Measurements from ENCODE around the gene POU5F1. TPM values are rescaled to one million over a fixed set of nuclear protein-coding genes. Genes with fewer than 3 reads are reported as not detected.

POU5F1 gene
- total RNA-seq, 1 experiment from 2014 or later, result not detected

DNA sequence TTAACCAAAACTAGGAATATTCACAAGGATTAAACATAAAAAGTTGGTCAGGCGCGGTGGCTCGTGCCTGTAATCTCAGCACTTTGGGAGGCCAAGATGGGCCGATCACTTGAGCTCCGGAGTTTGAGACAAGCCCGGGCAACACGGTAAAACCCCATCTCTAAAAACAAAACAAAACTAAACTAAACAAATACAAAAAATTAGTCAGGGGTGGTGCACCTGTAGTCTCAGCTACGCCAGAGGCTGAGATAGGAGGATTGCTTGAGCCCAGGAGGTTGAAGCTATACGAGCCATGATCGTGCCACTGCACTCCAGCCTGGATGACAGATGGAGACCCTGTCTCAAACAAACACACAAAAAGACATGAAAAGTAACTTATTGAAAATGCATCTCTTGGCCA lies 34.8 kb downstream of the POU5F1 start:
- CTCF ChIA-PET, result no interaction called here
- TF ChIP-seq, protein P1, sequence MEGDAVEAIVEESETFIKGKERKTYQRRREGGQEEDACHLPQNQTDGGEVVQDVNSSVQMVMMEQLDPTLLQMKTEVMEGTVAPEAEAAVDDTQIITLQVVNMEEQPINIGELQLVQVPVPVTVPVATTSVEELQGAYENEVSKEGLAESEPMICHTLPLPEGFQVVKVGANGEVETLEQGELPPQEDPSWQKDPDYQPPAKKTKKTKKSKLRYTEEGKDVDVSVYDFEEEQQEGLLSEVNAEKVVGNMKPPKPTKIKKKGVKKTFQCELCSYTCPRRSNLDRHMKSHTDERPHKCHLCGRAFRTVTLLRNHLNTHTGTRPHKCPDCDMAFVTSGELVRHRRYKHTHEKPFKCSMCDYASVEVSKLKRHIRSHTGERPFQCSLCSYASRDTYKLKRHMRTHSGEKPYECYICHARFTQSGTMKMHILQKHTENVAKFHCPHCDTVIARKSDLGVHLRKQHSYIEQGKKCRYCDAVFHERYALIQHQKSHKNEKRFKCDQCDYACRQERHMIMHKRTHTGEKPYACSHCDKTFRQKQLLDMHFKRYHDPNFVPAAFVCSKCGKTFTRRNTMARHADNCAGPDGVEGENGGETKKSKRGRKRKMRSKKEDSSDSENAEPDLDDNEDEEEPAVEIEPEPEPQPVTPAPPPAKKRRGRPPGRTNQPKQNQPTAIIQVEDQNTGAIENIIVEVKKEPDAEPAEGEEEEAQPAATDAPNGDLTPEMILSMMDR (conservative IDR thresholded peaks at IDR 0.05; ENCODE audit: low read depth, low read length), result no peak
- Histone ChIP-seq H3K36me3 (ENCODE audit: insufficient read depth, low read length, poor library complexity, severe bottlenecking) (no peaks in the 10 kb centered on the region), H3K4me3 (ENCODE audit: low read depth, low read length, poor library complexity, severe bottlenecking) (no peak overlapping the region), H3K27me3 (replicated peaks; ENCODE audit: insufficient read depth, low read depth, low read length, poor library complexity) (no peaks in the 10 kb centered on the region), H3K9me3 (ENCODE audit: low read depth, low read length, poor library complexity, severe bottlenecking) (no peaks in the 10 kb centered on the region), H3K4me1 (ENCODE audit: insufficient read depth, low read length, poor library complexity, severe bottlenecking) (no peaks in the 10 kb centered on the region), H3K27ac (ENCODE audit: low read depth, low read length, poor library complexity, severe bottlenecking) (no peak overlapping the region)
- DNase-seq (ENCODE audit: low spot score), result no peak
- intact Hi-C loops (cut with micrococcal nuclease; ENCODE audit: unreplicated experiment), result loop anchor here (2.0 kb wide), 1 partner anchor 231 kb away; no protein-coding TSS in a partner anchor
- POLR2A ChIA-PET (ENCODE audit: low non-redundant PET), result no interaction called here
- no TSS peak for BruUV-seq (replicated peaks)

DNA sequence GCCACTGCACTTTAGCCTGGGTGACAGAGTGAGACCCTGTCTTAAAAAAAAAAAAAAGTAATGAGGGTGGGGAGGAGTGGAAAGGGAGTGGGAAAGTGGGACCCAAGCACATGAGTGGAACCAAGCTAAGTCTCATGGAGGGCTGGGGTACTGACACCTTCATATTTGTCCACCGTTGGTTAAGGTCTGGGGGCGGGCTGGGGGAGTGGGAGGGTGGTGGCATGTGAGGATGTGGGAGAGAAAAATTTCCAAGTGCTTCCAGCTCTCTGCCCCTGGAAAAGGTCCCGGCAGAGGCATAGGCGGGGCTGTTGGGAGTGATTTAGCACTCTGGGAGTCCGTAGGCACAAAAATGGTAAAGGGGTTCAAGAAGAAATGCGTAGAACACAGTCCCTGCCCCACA lies 37.7 kb downstream of the POU5F1 start:
- Histone ChIP-seq H3K36me3 (ENCODE audit: insufficient read depth, low read length, poor library complexity, severe bottlenecking) (no peaks in the 10 kb centered on the region), H3K27ac (ENCODE audit: low read depth, low read length, poor library complexity, severe bottlenecking) (no peak overlapping the region), H3K27me3 (replicated peaks; ENCODE audit: insufficient read depth, low read depth, low read length, poor library complexity) (no peaks in the 10 kb centered on the region), H3K9me3 (ENCODE audit: low read depth, low read length, poor library complexity, severe bottlenecking) (no peaks in the 10 kb centered on the region), H3K4me1 (ENCODE audit: insufficient read depth, low read length, poor library complexity, severe bottlenecking) (peaks cover 7% of the 10 kb centered on the region), H3K4me3 (ENCODE audit: low read depth, low read length, poor library complexity, severe bottlenecking) (no peak overlapping the region)
- no TSS peak for BruUV-seq (replicated peaks)
- TF ChIP-seq, protein P1 (conservative IDR thresholded peaks at IDR 0.05; ENCODE audit: low read depth, low read length), result no peak
- TF ChIP-seq EZH2 (IDR thresholded peaks at IDR 0.05; ENCODE audit: borderline replicate concordance, low read depth, low read length, poor library complexity, severe bottlenecking), result no peak
- no peak for DNase-seq (ENCODE audit: low spot score)
- CTCF ChIA-PET, result no interaction called here
- intact Hi-C loops (cut with micrococcal nuclease; ENCODE audit: unreplicated experiment), result no loop called here
- POLR2A ChIA-PET (ENCODE audit: low non-redundant PET), result no interaction called here

DNA sequence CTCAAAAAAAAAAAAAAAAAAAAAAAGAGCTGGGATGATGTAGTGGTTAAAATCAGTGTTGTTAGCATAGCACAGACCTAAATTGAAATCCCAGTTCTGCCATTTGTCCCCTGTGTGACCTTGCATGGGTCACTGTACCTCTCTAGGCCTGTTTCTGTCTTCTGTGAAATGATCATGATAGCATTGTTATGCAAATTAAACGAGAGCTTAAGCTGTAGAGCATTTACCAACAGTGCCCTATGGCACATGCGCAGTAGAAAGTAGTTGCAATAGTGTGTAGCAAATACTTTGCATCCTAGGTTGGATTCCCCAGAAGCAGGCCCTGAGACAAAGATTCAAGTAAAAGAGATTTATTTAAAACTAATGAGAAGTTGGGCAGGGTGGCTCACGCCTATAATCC lies 38.9 kb downstream of the POU5F1 start:
- H3K4me1 ChIP-seq (ENCODE audit: insufficient read depth, low read length, poor library complexity, severe bottlenecking), result peaks cover 7% of the 10 kb centered on the region
- H3K9me3 ChIP-seq (ENCODE audit: low read depth, low read length, poor library complexity, severe bottlenecking), result no peaks in the 10 kb centered on the region
- no peak overlapping the region for H3K4me3 ChIP-seq (ENCODE audit: low read depth, low read length, poor library complexity, severe bottlenecking)
- DNase-seq (ENCODE audit: low spot score), result no peak
- CTCF ChIA-PET, result interaction anchor here (0.6 to 1.3 kb wide), 2 partner anchors 27 to 249 kb away, joined by 3 read pairs; partner anchors contain the start of gene TCF19
- H3K27me3 ChIP-seq (replicated peaks; ENCODE audit: insufficient read depth, low read depth, low read length, poor library complexity), result no peaks in the 10 kb centered on the region
- H3K27ac ChIP-seq (ENCODE audit: low read depth, low read length, poor library complexity, severe bottlenecking), result no peak overlapping the region
- intact Hi-C loops (cut with micrococcal nuclease; ENCODE audit: unreplicated experiment), result no loop called here
- no peaks in the 10 kb centered on the region for H3K36me3 ChIP-seq (ENCODE audit: insufficient read depth, low read length, poor library complexity, severe bottlenecking)
- POLR2A ChIA-PET (ENCODE audit: low non-redundant PET), result no interaction called here
- BruUV-seq (replicated peaks), result no TSS peak
- TF ChIP-seq, protein P1 (conservative IDR thresholded peaks at IDR 0.05; ENCODE audit: low read depth, low read length), result no peak
- no peak for TF ChIP-seq EZH2 (IDR thresholded peaks at IDR 0.05; ENCODE audit: borderline replicate concordance, low read depth, low read length, poor library complexity, severe bottlenecking)

All from A673 (cell line).